GM21528 (cell line): ENCODE measurements around the gene PRF1.
"Not testable (repeated sequence)": the region's sequence is repeated elsewhere in the genome, so short reads cannot be mapped to it uniquely, and the experiment has no call there.

Source experiments
- ATAC-seq: cut with Tn5 transposase; IDR thresholded peaks from one replicate; pipeline ENCODE4 v1.9.1; 2021; ENCODE audit warnings: mild to moderate bottlenecking, moderate library complexity; ENCODE audit not compliant: unreplicated experiment, low FRiP score

PRF1 gene

GRCh38 chr10:70618663-70619062, 16.1 kb upstream of the PRF1 start:
- ATAC-seq, result no peak

- ATAC-seq, result no peak
Measured at GRCh38 chr10:70617798-70618568, 15.4 kb upstream of the PRF1 start.

GRCh38 chr10:70616761-70617160, 14.2 kb upstream of the PRF1 start:
- no peak for ATAC-seq

GRCh38 chr10:70615784-70616522, 13.4 kb upstream of the PRF1 start:
- ATAC-seq, result no peak

- ATAC-seq, result no peak
Measured at GRCh38 chr10:70615211-70615610, 12.7 kb upstream of the PRF1 start.

GRCh38 chr10:70614364-70614763, 11.8 kb upstream of the PRF1 start:
- ATAC-seq, result not testable (repeated sequence)

GRCh38 chr10:70613941-70614340, 11.4 kb upstream of the PRF1 start:
- no peak for ATAC-seq

- ATAC-seq, result no peak
Measured at GRCh38 chr10:70607936-70608335, 5.4 kb upstream of the PRF1 start.

GRCh38 chr10:70605161-70605560, 2.6 kb upstream of the PRF1 start:
- no peak for ATAC-seq

GRCh38 chr10:70604106-70604505, 1.6 kb upstream of the PRF1 start:
- no peak for ATAC-seq

- ATAC-seq, result no peak
Measured at GRCh38 chr10:70603449-70603801, 884 bp upstream of the PRF1 start.

GRCh38 chr10:70601746-70602145, 795 bp downstream of the PRF1 start:
- no peak for ATAC-seq

GRCh38 chr10:70600512-70601395, 1.8 kb downstream of the PRF1 start:
- no peak for ATAC-seq

GRCh38 chr10:70599791-70600190, 2.8 kb downstream of the PRF1 start:
- ATAC-seq, result no peak

- ATAC-seq, result no peak
Measured at GRCh38 chr10:70599319-70599718, 3.2 kb downstream of the PRF1 start.

GRCh38 chr10:70598857-70599295, 3.7 kb downstream of the PRF1 start:
- ATAC-seq, result no peak

GRCh38 chr10:70597856-70598815, 4.4 kb downstream of the PRF1 start:
- ATAC-seq, result no peak

GRCh38 chr10:70596860-70597809, 5.4 kb downstream of the PRF1 start:
- no peak for ATAC-seq
